GM19043 (cell line): Measurements from ENCODE around the gene SEMA4D.
"Not testable (repeated sequence)": the region's sequence is repeated elsewhere in the genome, so short reads cannot be mapped to it uniquely, and the experiment has no call there.

Experiments used
- ATAC-seq: cut with Tn5 transposase; IDR thresholded peaks from one replicate; pipeline ENCODE4 v1.9.1; 2021; ENCODE audit warnings: low read depth; ENCODE audit not compliant: unreplicated experiment

SEMA4D gene

GRCh38 chr9:89483592-89484474 is 14.1 kb downstream of the SEMA4D start:
- peak; percentile 78 for ATAC-seq

GRCh38 chr9:89482901-89483361 is 15.0 kb downstream of the SEMA4D start:
- no peak for ATAC-seq

GRCh38 chr9:89482056-89482851 is 15.7 kb downstream of the SEMA4D start:
- ATAC-seq, result no peak

GRCh38 chr9:89481538-89481915 is 16.4 kb downstream of the SEMA4D start:
- no peak for ATAC-seq

GRCh38 chr9:89480825-89481537 is 16.9 kb downstream of the SEMA4D start:
- no peak for ATAC-seq

- not testable (repeated sequence) for ATAC-seq
Measured at GRCh38 chr9:89480372-89480771, 17.5 kb downstream of the SEMA4D start.

- ATAC-seq, result not testable (repeated sequence)
Measured at GRCh38 chr9:89479669-89480011, 18.3 kb downstream of the SEMA4D start.

- no peak for ATAC-seq
Measured at GRCh38 chr9:89478821-89479668, 18.9 kb downstream of the SEMA4D start.

- no peak for ATAC-seq
Measured at GRCh38 chr9:89477811-89478630, 19.9 kb downstream of the SEMA4D start.

- ATAC-seq, result no peak
Measured at GRCh38 chr9:89477384-89477783, 20.5 kb downstream of the SEMA4D start.

GRCh38 chr9:89476546-89476945 is 21.4 kb downstream of the SEMA4D start:
- ATAC-seq, result no peak

- no peak for ATAC-seq
Measured at GRCh38 chr9:89475891-89476440, 21.9 kb downstream of the SEMA4D start.

- no peak for ATAC-seq
Measured at GRCh38 chr9:89474939-89475338, 23.0 kb downstream of the SEMA4D start.

- peak; percentile 48 for ATAC-seq
Measured at GRCh38 chr9:89473762-89474469, 24.0 kb downstream of the SEMA4D start.

GRCh38 chr9:89471796-89472320 is 26.1 kb downstream of the SEMA4D start:
- ATAC-seq, result not testable (repeated sequence)

- no peak for ATAC-seq
Measured at GRCh38 chr9:89471390-89471789, 26.5 kb downstream of the SEMA4D start.

- no peak for ATAC-seq
Measured at GRCh38 chr9:89470224-89470839, 27.6 kb downstream of the SEMA4D start.

GRCh38 chr9:89469003-89469402 is 28.9 kb downstream of the SEMA4D start:
- no peak for ATAC-seq
